WTC11 (cell line): ENCODE results near the gene YBEY.

Source experiments
- NFE2L1 ChIP-seq: sonication (generic); formaldehyde crosslinking; IDR thresholded peaks from 2 replicates; pipeline ENCODE4 v1.8.1; 2023; ENCODE audit warnings: missing genetic modification reagents
- ZSCAN18 ChIP-seq: fragments of 250-450 bp; sonication (Bioruptor Pico); IDR thresholded peaks from 2 replicates; pipeline ENCODE4 v2.1.2; 2022; ENCODE audit warnings: mild to moderate bottlenecking, moderate library complexity
- TF ChIP-seq, protein P1 (sequence below): fragments of 200-600 bp; IDR thresholded peaks from 2 replicates; pipeline ENCODE4 v1.8.0; 2022; ENCODE audit warnings: antibody characterized with exemption

- TF ChIP-seq NFE2L1 (CRISPR knock-in tag), result no peak
- no peak for TF ChIP-seq ZSCAN18
- TF ChIP-seq, protein P1, sequence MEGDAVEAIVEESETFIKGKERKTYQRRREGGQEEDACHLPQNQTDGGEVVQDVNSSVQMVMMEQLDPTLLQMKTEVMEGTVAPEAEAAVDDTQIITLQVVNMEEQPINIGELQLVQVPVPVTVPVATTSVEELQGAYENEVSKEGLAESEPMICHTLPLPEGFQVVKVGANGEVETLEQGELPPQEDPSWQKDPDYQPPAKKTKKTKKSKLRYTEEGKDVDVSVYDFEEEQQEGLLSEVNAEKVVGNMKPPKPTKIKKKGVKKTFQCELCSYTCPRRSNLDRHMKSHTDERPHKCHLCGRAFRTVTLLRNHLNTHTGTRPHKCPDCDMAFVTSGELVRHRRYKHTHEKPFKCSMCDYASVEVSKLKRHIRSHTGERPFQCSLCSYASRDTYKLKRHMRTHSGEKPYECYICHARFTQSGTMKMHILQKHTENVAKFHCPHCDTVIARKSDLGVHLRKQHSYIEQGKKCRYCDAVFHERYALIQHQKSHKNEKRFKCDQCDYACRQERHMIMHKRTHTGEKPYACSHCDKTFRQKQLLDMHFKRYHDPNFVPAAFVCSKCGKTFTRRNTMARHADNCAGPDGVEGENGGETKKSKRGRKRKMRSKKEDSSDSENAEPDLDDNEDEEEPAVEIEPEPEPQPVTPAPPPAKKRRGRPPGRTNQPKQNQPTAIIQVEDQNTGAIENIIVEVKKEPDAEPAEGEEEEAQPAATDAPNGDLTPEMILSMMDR, result no peak
Measured at GRCh38 chr21:46285761-46286647, at the start of gene YBEY.
